Stomach smooth muscle (tissue), 2 donors: ENCODE results near the gene AP2A2.

ENCODE experiments used
- H3K27ac ChIP-seq: one replicate; pipeline ENCODE4 v1.7.0; 2013; ENCODE audit warnings: mild to moderate bottlenecking, low read length, inconsistent platforms
- H3K27me3 ChIP-seq, 2 donors: one replicate each; pipeline ENCODE4 v1.7.0; 2013; ENCODE audit warnings: low read length in 2 of 2; ENCODE audit not compliant: insufficient read depth in 2 of 2, control insufficient read depth in 1 of 2
- H3K36me3 ChIP-seq, 2 donors: one replicate each; pipeline ENCODE4 v1.7.0; 2013; ENCODE audit warnings: low read length in 2 of 2; ENCODE audit not compliant: control insufficient read depth in 2 of 2, insufficient read depth in 2 of 2
- H3K4me1 ChIP-seq: one replicate; pipeline ENCODE4 v1.7.0; 2013; ENCODE audit warnings: low read length; ENCODE audit not compliant: control insufficient read depth, insufficient read depth
- H3K4me3 ChIP-seq, 2 donors: one replicate each; pipeline ENCODE4 v1.7.0; 2013; ENCODE audit warnings: low read length in 2 of 2
- H3K9ac ChIP-seq, 2 donors: one replicate each; pipeline ENCODE4 v1.7.0; 2013; ENCODE audit warnings: low read length in 2 of 2, mild to moderate bottlenecking in 1 of 2
- H3K9me3 ChIP-seq, 2 donors: one replicate each; pipeline ENCODE4 v1.7.0; 2013; ENCODE audit warnings: low read length in 2 of 2; ENCODE audit not compliant: control insufficient read depth in 2 of 2
- donor health status: healthy.
- donor health status: Pancreatic carcinoma.

AP2A2 gene

GRCh38 chr11:999009-999408 lies 73.3 kb downstream of the AP2A2 start:
- Histone ChIP-seq H3K4me1 (no peaks in the 10 kb centered on the region), H3K27ac (no peak overlapping the region), H3K36me3 (peaks cover 27 to 38% of the 10 kb centered on the region in 2 donors), H3K27me3 (no peaks in the 10 kb centered on the region), H3K9ac (no peak overlapping the region), H3K9me3 (no peaks in the 10 kb centered on the region), H3K4me3 (no peak overlapping the region)

GRCh38 chr11:1000357-1001278 lies 74.9 kb downstream of the AP2A2 start:
- no peak overlapping the region for H3K4me3 ChIP-seq
- peaks cover 24 to 34% of the 10 kb centered on the region in 2 donors for H3K36me3 ChIP-seq
- no peaks in the 10 kb centered on the region for H3K9me3 ChIP-seq

GRCh38 chr11:1001617-1002405 lies 76.1 kb downstream of the AP2A2 start:
- Histone ChIP-seq H3K27ac (no peak overlapping the region), H3K27me3 (no peaks in the 10 kb centered on the region), H3K9me3 (no peaks in the 10 kb centered on the region), H3K4me1 (peaks cover 2% of the 10 kb centered on the region), H3K4me3 (no peak overlapping the region), H3K36me3 (peaks cover 17 to 34% of the 10 kb centered on the region in 2 donors), H3K9ac (no peak overlapping the region)

More at GRCh38 chr11:1000357-1001278, 74.9 kb downstream of the AP2A2 start:
- H3K27ac ChIP-seq = no peak overlapping the region
- H3K27me3 ChIP-seq = no peaks in the 10 kb centered on the region
- no peaks in the 10 kb centered on the region for H3K4me1 ChIP-seq
- H3K9ac ChIP-seq = no peak overlapping the region

- no peak overlapping the region for H3K27ac ChIP-seq
- H3K27me3 ChIP-seq = no peaks in the 10 kb centered on the region
- peaks cover 18 to 36% of the 10 kb centered on the region in 2 donors for H3K36me3 ChIP-seq
- H3K4me1 ChIP-seq = peaks cover 2% of the 10 kb centered on the region
- no peak overlapping the region for H3K4me3 ChIP-seq
- H3K9me3 ChIP-seq = no peaks in the 10 kb centered on the region
- no peak overlapping the region for H3K9ac ChIP-seq
Measured at GRCh38 chr11:1002406-1002984, 76.8 kb downstream of the AP2A2 start.

- Histone ChIP-seq H3K27me3 (no peaks in the 10 kb centered on the region), H3K27ac (no peak overlapping the region), H3K9ac (no peak overlapping the region), H3K9me3 (no peaks in the 10 kb centered on the region), H3K36me3 (peaks cover 23 to 36% of the 10 kb centered on the region in 2 donors), H3K4me3 (no peak overlapping the region), H3K4me1 (peaks cover 2% of the 10 kb centered on the region)
Measured at GRCh38 chr11:1003159-1003558, 77.5 kb downstream of the AP2A2 start.

GRCh38 chr11:1005928-1006327 lies 80.3 kb downstream of the AP2A2 start:
- Histone ChIP-seq H3K36me3 (peaks cover 34 to 46% of the 10 kb centered on the region in 2 donors), H3K9me3 (no peaks in the 10 kb centered on the region), H3K9ac (no peak overlapping the region), H3K4me1 (peaks cover 2% of the 10 kb centered on the region), H3K27me3 (no peaks in the 10 kb centered on the region), H3K27ac (no peak overlapping the region), H3K4me3 (no peak overlapping the region)

- Histone ChIP-seq H3K27ac (no peak overlapping the region), H3K27me3 (no peaks in the 10 kb centered on the region), H3K9ac (no peak overlapping the region), H3K36me3 (peaks cover 32 to 45% of the 10 kb centered on the region in 2 donors), H3K4me1 (peaks cover 2% of the 10 kb centered on the region), H3K9me3 (no peaks in the 10 kb centered on the region), H3K4me3 (no peak overlapping the region)
Measured at GRCh38 chr11:1006762-1007161, 81.1 kb downstream of the AP2A2 start.

GRCh38 chr11:1007279-1007678 lies 81.6 kb downstream of the AP2A2 start:
- Histone ChIP-seq H3K4me3 (no peak overlapping the region), H3K9me3 (no peaks in the 10 kb centered on the region), H3K27ac (no peak overlapping the region), H3K27me3 (no peaks in the 10 kb centered on the region), H3K9ac (no peak overlapping the region), H3K4me1 (peaks cover 2% of the 10 kb centered on the region), H3K36me3 (peaks cover 32 to 47% of the 10 kb centered on the region in 2 donors)

GRCh38 chr11:1008001-1008802 lies 82.5 kb downstream of the AP2A2 start:
- H3K27me3 ChIP-seq = no peaks in the 10 kb centered on the region
- peaks cover 2% of the 10 kb centered on the region for H3K4me1 ChIP-seq
- H3K4me3 ChIP-seq = no peak overlapping the region
- no peak overlapping the region for H3K9ac ChIP-seq
- H3K27ac ChIP-seq = no peak overlapping the region
- peaks cover 28 to 41% of the 10 kb centered on the region in 2 donors for H3K36me3 ChIP-seq
- H3K9me3 ChIP-seq = no peaks in the 10 kb centered on the region

- Histone ChIP-seq H3K36me3 (peaks cover 28 to 39% of the 10 kb centered on the region in 2 donors), H3K4me1 (peaks cover 2% of the 10 kb centered on the region), H3K9ac (no peak overlapping the region), H3K4me3 (no peak overlapping the region), H3K27ac (no peak overlapping the region), H3K9me3 (no peaks in the 10 kb centered on the region), H3K27me3 (no peaks in the 10 kb centered on the region)
Measured at GRCh38 chr11:1008803-1009145, 83.1 kb downstream of the AP2A2 start.
